IMR-90 (cell line): Measurements from ENCODE around the gene MGLL. TPM values are rescaled to one million over a fixed set of nuclear protein-coding genes. Genes with fewer than 3 reads are reported as not detected.
A peak's percentile ranks its signal among the peaks of the same experiment; 100 is the strongest.

ENCODE experiments used
- ATAC-seq: fragments of 200-7000 bp; cut with Tn5 transposase; 2 replicates; pipeline ENCODE4 v1.9.1; 2020; ENCODE audit warnings: low read depth, mild to moderate bottlenecking, moderate library complexity
- BruUV-seq: library from RNA; stranded (reverse); fragments of 400-500 nt; replicated peaks from 2 replicates; lab custom pipeline; 2021; lab: Mats Ljungman, UMichigan
- CTCF ChIA-PET: fragments of 300-600 bp; formaldehyde crosslinking; extraction: SDS; loops from one replicate; lab custom pipeline; 2021; ENCODE audit warnings: antibody characterized with exemption; lab: Yijun Ruan, JAX
- POLR2A ChIA-PET: fragments of 300-600 bp; sonication (Branson Sonifier 250); formaldehyde crosslinking; loops from one replicate; lab custom pipeline; 2022; ENCODE audit warnings: antibody characterized with exemption; ENCODE audit not compliant: unreplicated experiment; lab: Charles Lee
- DNase-seq: peaks from one replicate; pipeline ENCODE4 v3.0.0; 2013
- H2AFZ ChIP-seq: replicated peaks from 2 replicates; pipeline ENCODE3; 2013; ENCODE audit warnings: low read length, mild to moderate bottlenecking; ENCODE audit not compliant: poor library complexity
- H2AK5ac ChIP-seq: 2 replicates; pipeline ENCODE4 v1.6.1; 2013; ENCODE audit warnings: low read depth, low read length, inconsistent platforms
- H2AK9ac ChIP-seq: replicated peaks from 2 replicates; pipeline ENCODE3; 2013; ENCODE audit warnings: mild to moderate bottlenecking, low read depth, low read length, moderate library complexity; ENCODE audit not compliant: poor library complexity
- H2BK120ac ChIP-seq: 2 replicates; pipeline ENCODE4 v1.6.1; 2013; ENCODE audit warnings: low read depth, low read length, inconsistent platforms
- H2BK15ac ChIP-seq: 3 replicates; pipeline ENCODE4 v1.6.1; 2013; ENCODE audit warnings: low read depth, low read length, inconsistent platforms
- H2BK20ac ChIP-seq: 2 replicates; pipeline ENCODE4 v1.6.1; 2013; ENCODE audit warnings: low read depth, mild to moderate bottlenecking, inconsistent platforms, low read length, moderate library complexity
- H2BK5ac ChIP-seq: 2 replicates; pipeline ENCODE4 v1.6.1; 2013; ENCODE audit warnings: mild to moderate bottlenecking, low read depth, low read length, inconsistent platforms; ENCODE audit not compliant: poor library complexity, severe bottlenecking
- H3K14ac ChIP-seq: replicated peaks from 2 replicates; pipeline ENCODE4 v1.6.1; 2013; ENCODE audit warnings: low read depth, low read length, inconsistent platforms
- H3K18ac ChIP-seq: 2 replicates; pipeline ENCODE4 v1.6.1; 2013; ENCODE audit warnings: low read depth, low read length, control low read depth
- H3K23ac ChIP-seq: 2 replicates; pipeline ENCODE4 v1.6.1; 2013; ENCODE audit warnings: low read depth, low read length, inconsistent platforms
- H3K27ac ChIP-seq: 2 replicates; pipeline ENCODE4 v1.5.1; 2013; ENCODE audit warnings: mild to moderate bottlenecking, control low read depth, low read length; ENCODE audit not compliant: insufficient read depth
- H3K27me3 ChIP-seq: 2 replicates; pipeline ENCODE4 v1.6.1; 2013; ENCODE audit warnings: low read length; ENCODE audit not compliant: control insufficient read depth, insufficient read depth
- H3K36me3 ChIP-seq: 2 replicates; pipeline ENCODE4 v1.6.1; 2013; ENCODE audit warnings: low read length, mixed read lengths; ENCODE audit not compliant: control insufficient read depth, insufficient read depth
- H3K4ac ChIP-seq: 2 replicates; pipeline ENCODE4 v1.6.1; 2013; ENCODE audit warnings: low read depth, low read length, inconsistent platforms
- H3K4me1 ChIP-seq: 2 replicates; pipeline ENCODE4 v1.6.1; 2013; ENCODE audit warnings: low read length, mixed read lengths; ENCODE audit not compliant: control insufficient read depth, insufficient read depth
- H3K4me2 ChIP-seq: 2 replicates; pipeline ENCODE4 v1.6.1; 2013; ENCODE audit warnings: low read depth, mild to moderate bottlenecking, control low read depth, low read length, moderate library complexity
- H3K4me3 ChIP-seq: 2 replicates; pipeline ENCODE4 v1.5.1; 2013; ENCODE audit warnings: low read depth, mild to moderate bottlenecking, control low read depth, low read length, moderate library complexity; ENCODE audit not compliant: insufficient read depth
- H3K56ac ChIP-seq: 2 replicates; pipeline ENCODE4 v1.6.1; 2013; ENCODE audit warnings: low read length, inconsistent platforms; ENCODE audit not compliant: insufficient read depth; ENCODE audit errors: extremely low read depth
- H3K79me1 ChIP-seq, 2 experiments: 2 replicates each; pipeline ENCODE4 v1.6.1; 2013; ENCODE audit warnings: low read length in 2 of 2, inconsistent platforms in 1 of 2, low read depth in 1 of 2
- H3K9ac ChIP-seq: 2 replicates; pipeline ENCODE4 v1.6.1; 2013; ENCODE audit warnings: low read depth, low read length, control low read depth
- H3K9me1 ChIP-seq: 2 replicates; pipeline ENCODE4 v1.6.1; 2013; ENCODE audit warnings: low read length, inconsistent platforms; ENCODE audit not compliant: insufficient read depth
- H3K9me3 ChIP-seq: 2 replicates; pipeline ENCODE4 v1.6.1; 2013; ENCODE audit warnings: low read length; ENCODE audit not compliant: control insufficient read depth, insufficient read depth
- H4K20me1 ChIP-seq: 2 replicates; pipeline ENCODE4 v1.6.1; 2013; ENCODE audit warnings: low read length, inconsistent platforms; ENCODE audit not compliant: insufficient read depth
- H4K5ac ChIP-seq: 2 replicates; pipeline ENCODE4 v1.6.1; 2013; ENCODE audit warnings: mild to moderate bottlenecking, low read depth, low read length, control low read depth
- H4K8ac ChIP-seq, 2 experiments: 2 replicates each; pipeline ENCODE4 v1.6.1; 2013; ENCODE audit warnings: low read depth in 2 of 2, low read length in 2 of 2, control low read depth in 1 of 2, inconsistent platforms in 1 of 2
- H4K91ac ChIP-seq: 2 replicates; pipeline ENCODE4 v1.6.1; 2013; ENCODE audit warnings: low read depth, low read length, inconsistent platforms; ENCODE audit not compliant: insufficient read depth
- CEBPB ChIP-seq: IDR thresholded peaks from 2 replicates; pipeline ENCODE4 v1.6.1; 2012; ENCODE audit warnings: low read depth, low read length, improper control_type of control experiment
- CHD1 ChIP-seq: IDR thresholded peaks from 2 replicates; pipeline ENCODE4 v1.6.1; 2012; ENCODE audit warnings: low read depth, low read length, improper control_type of control experiment
- FOS ChIP-seq: fragments of 150-350 bp; IDR thresholded peaks from 2 replicates; pipeline ENCODE4 v1.6.1; 2016; ENCODE audit warnings: low read depth, low read length
- MAFK ChIP-seq: IDR thresholded peaks from 2 replicates; pipeline ENCODE4 v1.6.1; 2012; ENCODE audit warnings: low read depth, low read length, improper control_type of control experiment
- WGBS, 2 experiments: methylation state at CpG; one replicate each; pipeline versions ENCODE4 v1.1.5 to v1.1.7; 2013; ENCODE audit warnings: missing lambda C conversion rate in 2 of 2; ENCODE audit not compliant: insufficient read length in 1 of 2; ENCODE audit errors: extremely low coverage in 2 of 2; 5-methylcytosine and 5-hydroxymethylcytosine counted together
- dilution Hi-C: fragments of 300-500 bp; cut with HindIII; formaldehyde crosslinking; loops from one replicate; pipeline ENCODE4 v1.14.3; 2018; ENCODE audit warnings: low sequenced_read_pairs; ENCODE audit not compliant: unreplicated experiment
- in situ Hi-C: fragments of 300-500 bp; cut with MboI; formaldehyde crosslinking; loops from 3 replicates; pipeline ENCODE4 v1.14.3; 2019; ENCODE audit warnings: low sequenced_read_pairs, inconsistent platforms, mixed read lengths
- intact Hi-C: fragments of 100-400 bp; cut with micrococcal nuclease; formaldehyde crosslinking; loops from 2 replicates; pipeline ENCODE4 v1.10.0; 2022
- polyA plus RNA-seq, 3 experiments: library from polyadenylated mRNA; depleted of rRNA; stranded (reverse); fragments of >200 nt; gene quantifications; 2 replicates each; pipeline ENCODE4 v1.2.3, GENCODE V29; 2012; ENCODE audit warnings: low replicate concordance in 1 of 3
- total RNA-seq: library from RNA; depleted of rRNA; stranded (reverse); fragments of >200 nt; gene quantifications from 2 replicates; pipeline ENCODE4 v1.2.3, GENCODE V29; 2012

MGLL gene
- total and polyA plus RNA-seq, 2 of the 4 experiments (the other 2 are of a cell fraction), result 23.7 to 60.6 TPM

GRCh38 chr3:127760361-127760760 is 62.0 kb downstream of the MGLL start:
- Histone ChIP-seq H3K56ac (no peak overlapping the region), H3K4me2 (no peak overlapping the region), H3K14ac (no peak overlapping the region), H2AK9ac (no peak overlapping the region), H2BK5ac (no peak overlapping the region), H3K27me3 (no peaks in the 10 kb centered on the region), H3K9me3 (no peaks in the 10 kb centered on the region), H4K20me1 (no peaks in the 10 kb centered on the region), H3K27ac (no peak overlapping the region), H3K23ac (no peak overlapping the region), H3K9me1 (peaks cover 23% of the 10 kb centered on the region), H2AK5ac (peak overlapping the region; percentile 14; the same call in 1 of the 2 replicates), H3K4me3 (no peak overlapping the region), H3K18ac (no peak overlapping the region), H4K8ac (no peak overlapping the region), H3K9ac (no peak overlapping the region), H2BK15ac (no peak overlapping the region), H3K4ac (peak overlapping the region; percentile 8; the same call in 1 of the 2 replicates), H4K91ac (no peak overlapping the region), H4K5ac (no peak overlapping the region), H2AFZ (no peak overlapping the region), H2BK20ac (no peak overlapping the region), H3K4me1 (peaks cover 13% of the 10 kb centered on the region), H3K79me1 (peaks cover 50 to 80% of the 10 kb centered on the region in 2 experiments), H2BK120ac (no peak overlapping the region; the same call in 1 of the 2 replicates), H3K36me3 (peaks cover 7% of the 10 kb centered on the region)
- ChIA-PET POLR2A (no interaction called here), CTCF (no interaction called here)
- no TSS peak for BruUV-seq
- dilution Hi-C loops, result no loop called here
- WGBS, 2 experiments, result 91% methylated on average over 10 of the region's 14 CpGs; no CpG with 5 or more reads in 1 of the 2 experiments
- TF ChIP-seq FOS (no peak), CEBPB (no peak), MAFK (no peak), CHD1 (no peak)
- DNase-seq, result no peak
- in situ Hi-C loops, result no loop called here
- intact Hi-C loops, result no loop called here
- no peak for ATAC-seq
